HepG2 (cell line): ENCODE measurements around the gene LTB4R. TPM values are rescaled to one million over a fixed set of nuclear protein-coding genes. Genes with fewer than 3 reads are reported as not detected.
A peak's percentile ranks its signal among the peaks of the same experiment; 100 is the strongest.

Source experiments
- ATF6 ChIP-seq: sonication (generic); formaldehyde crosslinking; conservative IDR thresholded peaks from 2 replicates; pipeline ENCODE4 v1.4.0; 2020; ENCODE audit warnings: missing genetic modification reagents
- CENPX ChIP-seq: sonication (generic); formaldehyde crosslinking; IDR thresholded peaks from 2 replicates; pipeline ENCODE4 v1.9.0; 2021; ENCODE audit warnings: mild to moderate bottlenecking, missing genetic modification reagents, moderate library complexity
- CREBL2 ChIP-seq: sonication (generic); formaldehyde crosslinking; IDR thresholded peaks from 2 replicates; pipeline ENCODE4 v1.8.1; 2023; ENCODE audit warnings: missing genetic modification reagents, mild to moderate bottlenecking, borderline replicate concordance
- DZIP1 ChIP-seq: sonication (generic); formaldehyde crosslinking; IDR thresholded peaks from 2 replicates; pipeline ENCODE4 v1.5.0; 2020; ENCODE audit warnings: mild to moderate bottlenecking, missing genetic modification reagents
- E2F2 ChIP-seq: sonication (generic); formaldehyde crosslinking; IDR thresholded peaks from 2 replicates; pipeline ENCODE4 v1.4.0; 2020; ENCODE audit warnings: missing genetic modification reagents, borderline replicate concordance
- FOXA3 ChIP-seq: IDR thresholded peaks from 2 replicates; pipeline ENCODE4 v1.6.1; 2016; ENCODE audit warnings: missing genetic modification reagents, missing compliant biosample characterization
- FOXC1 ChIP-seq: sonication (generic); formaldehyde crosslinking; IDR thresholded peaks from 2 replicates; pipeline ENCODE4 v1.8.0; 2022; ENCODE audit warnings: mild to moderate bottlenecking, missing genetic modification reagents, borderline replicate concordance
- FOXJ3 ChIP-seq: sonication (generic); formaldehyde crosslinking; IDR thresholded peaks from 2 replicates; pipeline ENCODE4 v1.4.0; 2020; ENCODE audit warnings: missing genetic modification reagents, mild to moderate bottlenecking, borderline replicate concordance
- NR0B2 ChIP-seq: sonication (generic); formaldehyde crosslinking; IDR thresholded peaks from 2 replicates; pipeline ENCODE4 v1.4.0; 2020; ENCODE audit warnings: mild to moderate bottlenecking, missing genetic modification reagents
- PHF8 ChIP-seq: sonication (generic); formaldehyde crosslinking; IDR thresholded peaks from 2 replicates; pipeline ENCODE4 v1.5.0; 2020; ENCODE audit warnings: missing genetic modification reagents
- POLR2G ChIP-seq: fragments of 200-400 bp; formaldehyde crosslinking; IDR thresholded peaks from 2 replicates; pipeline ENCODE4 v1.6.1; 2018; ENCODE audit warnings: mild to moderate bottlenecking, low read depth, low read length, moderate library complexity
- SMAD3 ChIP-seq: sonication (generic); formaldehyde crosslinking; IDR thresholded peaks from 2 replicates; pipeline ENCODE4 v1.4.0; 2020; ENCODE audit warnings: missing genetic modification reagents
- SPEN ChIP-seq: sonication (generic); formaldehyde crosslinking; IDR thresholded peaks from 2 replicates; pipeline ENCODE4 v1.5.1; 2020; ENCODE audit warnings: low read depth, mild to moderate bottlenecking, missing genetic modification reagents
- TARDBP ChIP-seq: sonication (generic); formaldehyde crosslinking; IDR thresholded peaks from 2 replicates; pipeline ENCODE4 v1.8.0; 2022; ENCODE audit warnings: mild to moderate bottlenecking, missing genetic modification reagents
- ZNF34 ChIP-seq: sonication (generic); formaldehyde crosslinking; IDR thresholded peaks from 2 replicates; pipeline ENCODE4 v1.4.0; 2020; ENCODE audit warnings: mild to moderate bottlenecking, missing genetic modification reagents, borderline replicate concordance
- ZNF678 ChIP-seq: sonication (generic); formaldehyde crosslinking; IDR thresholded peaks from 2 replicates; pipeline ENCODE4 v1.4.0; 2020; ENCODE audit warnings: mild to moderate bottlenecking, missing genetic modification reagents
- ZNF713 ChIP-seq: sonication (generic); formaldehyde crosslinking; IDR thresholded peaks from 2 replicates; pipeline ENCODE4 v1.4.0; 2020; ENCODE audit warnings: mild to moderate bottlenecking, missing genetic modification reagents
- ZNF784 ChIP-seq: sonication (generic); formaldehyde crosslinking; IDR thresholded peaks from 2 replicates; pipeline ENCODE4 v1.5.1; 2020; ENCODE audit warnings: missing genetic modification reagents, mild to moderate bottlenecking, borderline replicate concordance
- ZNF792 ChIP-seq: IDR thresholded peaks from 2 replicates; pipeline ENCODE4 v1.6.1; 2016
- polyA plus RNA-seq, 8 experiments: library from polyadenylated mRNA; depleted of rRNA in 3 of 8; stranded (reverse) in 7 of 8; unstranded in 1 of 8; fragments of >200 nt; fragmentation: Illumina TruSeq in 4 of 8; extraction: Trizol in 4 of 8; gene quantifications; 2 replicates each; pipeline versions ENCODE4 v1.2.1 to v1.2.3, GENCODE V29; 2011 to 2016; ENCODE audit warnings: low read depth in 4 of 8, missing spikeins in 1 of 8, mixed read lengths in 1 of 8; ENCODE audit not compliant: insufficient read depth in 1 of 8
- total RNA-seq, 5 experiments: library from RNA; depleted of rRNA; stranded (reverse); fragments of >200 nt; fragmentation: Illumina TruSeq; extraction: Trizol; gene quantifications; 2 replicates each; pipeline ENCODE4 v1.2.3, GENCODE V29; 2016; ENCODE audit warnings: low read depth in 1 of 5

The LTB4R gene
- total and polyA plus RNA-seq, 2 of the 13 experiments (the other 11 are each of a cell fraction or from before 2014, with no cell fraction given) = 3.2 to 8.2 TPM

- no peak for TF ChIP-seq DZIP1
- TF ChIP-seq ZNF792 = peak; percentile 73; the same call in 1 of the 2 replicates
- TF ChIP-seq PHF8 (CRISPR knock-in tag) = 0 out of 2 replicates have a peak, but pooled peaks have one; percentile 26
- TF ChIP-seq FOXC1 (CRISPR knock-in tag) = peak; percentile 26; the same call in 1 of the 2 replicates
- 0 out of 2 replicates have a peak, but pooled peaks have one; percentile 34 for TF ChIP-seq POLR2G
- no peak for TF ChIP-seq ZNF713 (CRISPR knock-in tag)
- TF ChIP-seq FOXA3 (CRISPR knock-in tag) = peak; percentile 61
- 0 out of 2 replicates have a peak, but pooled peaks have one; percentile 27 for TF ChIP-seq SMAD3
- TF ChIP-seq CENPX (CRISPR knock-in tag) = no peak
- TF ChIP-seq ZNF34 = no peak; the same call in 1 of the 2 replicates
- no peak for TF ChIP-seq SPEN (CRISPR knock-in tag)
- TF ChIP-seq NR0B2 (CRISPR knock-in tag) = 0 out of 2 replicates have a peak, but pooled peaks have one; percentile 53
- no peak for TF ChIP-seq ZNF678
- 0 out of 2 replicates have a peak, but pooled peaks have one; percentile 13 for TF ChIP-seq CREBL2 (CRISPR knock-in tag)
- no peak for TF ChIP-seq E2F2 (CRISPR knock-in tag)
- TF ChIP-seq ZNF784 (CRISPR knock-in tag) = 0 out of 2 replicates have a peak, but pooled peaks have one; percentile 19
- no peak for TF ChIP-seq FOXJ3 (CRISPR knock-in tag)
- TF ChIP-seq ATF6 = 0 out of 2 replicates have a peak, but pooled peaks have one; percentile 77
- TF ChIP-seq TARDBP = peak; percentile 11; the same call in 1 of the 2 replicates
These were observed 14.8 kb upstream of the LTB4R start (continued) for GRCh38 chr14:24296341-24297157.
